Uterus (tissue), 2 donors: Measurements from ENCODE around the gene EYA4.

Experiments
- POLR2A ChIP-seq, 2 donors: fragments of 450-650 bp; IDR thresholded peaks; one replicate each; pipeline ENCODE4 v1.6.1; 2016; ENCODE audit warnings: antibody characterized with exemption in 2 of 2, mild to moderate bottlenecking in 1 of 2, moderate library complexity in 1 of 2
- TF ChIP-seq, protein P1 (sequence below), 4 experiments: fragments of 200-600 bp in 2 of 4; fragments of 450-650 bp in 2 of 4; sonication (generic) in 2 of 4; IDR thresholded peaks; one replicate each; pipeline ENCODE4 v1.5.1; 2016 to 2019; ENCODE audit warnings: antibody characterized with exemption in 4 of 4, mild to moderate bottlenecking in 2 of 4, moderate library complexity in 1 of 4

- no peak for TF ChIP-seq POLR2A (IDR thresholded peaks at IDR 0.05)
- TF ChIP-seq, protein P1, sequence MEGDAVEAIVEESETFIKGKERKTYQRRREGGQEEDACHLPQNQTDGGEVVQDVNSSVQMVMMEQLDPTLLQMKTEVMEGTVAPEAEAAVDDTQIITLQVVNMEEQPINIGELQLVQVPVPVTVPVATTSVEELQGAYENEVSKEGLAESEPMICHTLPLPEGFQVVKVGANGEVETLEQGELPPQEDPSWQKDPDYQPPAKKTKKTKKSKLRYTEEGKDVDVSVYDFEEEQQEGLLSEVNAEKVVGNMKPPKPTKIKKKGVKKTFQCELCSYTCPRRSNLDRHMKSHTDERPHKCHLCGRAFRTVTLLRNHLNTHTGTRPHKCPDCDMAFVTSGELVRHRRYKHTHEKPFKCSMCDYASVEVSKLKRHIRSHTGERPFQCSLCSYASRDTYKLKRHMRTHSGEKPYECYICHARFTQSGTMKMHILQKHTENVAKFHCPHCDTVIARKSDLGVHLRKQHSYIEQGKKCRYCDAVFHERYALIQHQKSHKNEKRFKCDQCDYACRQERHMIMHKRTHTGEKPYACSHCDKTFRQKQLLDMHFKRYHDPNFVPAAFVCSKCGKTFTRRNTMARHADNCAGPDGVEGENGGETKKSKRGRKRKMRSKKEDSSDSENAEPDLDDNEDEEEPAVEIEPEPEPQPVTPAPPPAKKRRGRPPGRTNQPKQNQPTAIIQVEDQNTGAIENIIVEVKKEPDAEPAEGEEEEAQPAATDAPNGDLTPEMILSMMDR (IDR thresholded peaks at IDR 0.05): no peak
Observed at GRCh38 chr6:133502441-133503335, 261.5 kb downstream of the EYA4 start.
